ENCODE measurements around the gene CXXC4.
A peak's percentile ranks its signal among the peaks of the same experiment; 100 is the strongest.

Gene CXXC4

GRCh38 chr4:104494822-104495559 is at the start of gene CXXC4:
CXXC4 (minus strand) TSS chr4:104494894; CDS start chr4:104491802, 3,092 bp downstream.
- DNase-seq: no peak

DNA sequence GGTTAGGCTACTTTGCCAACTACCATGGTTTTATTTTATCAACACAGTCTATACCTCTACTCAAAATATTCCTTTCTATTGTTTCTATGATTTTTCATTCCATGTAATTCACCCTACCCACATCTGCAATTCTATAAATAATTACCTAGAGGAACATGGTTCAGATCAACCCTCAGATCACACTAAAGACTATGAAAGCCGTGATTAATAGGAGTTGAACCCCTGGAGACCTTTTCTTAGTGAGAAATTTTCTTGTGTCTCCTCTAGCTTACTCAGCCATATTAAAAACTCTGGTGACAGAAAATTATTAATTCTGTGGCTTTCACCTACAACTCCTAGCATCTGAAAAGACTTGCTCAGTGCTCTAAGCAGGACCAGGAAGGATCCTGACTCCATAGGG is 38.5 kb upstream of the CXXC4 start:
- no peak for DNase-seq

DNA sequence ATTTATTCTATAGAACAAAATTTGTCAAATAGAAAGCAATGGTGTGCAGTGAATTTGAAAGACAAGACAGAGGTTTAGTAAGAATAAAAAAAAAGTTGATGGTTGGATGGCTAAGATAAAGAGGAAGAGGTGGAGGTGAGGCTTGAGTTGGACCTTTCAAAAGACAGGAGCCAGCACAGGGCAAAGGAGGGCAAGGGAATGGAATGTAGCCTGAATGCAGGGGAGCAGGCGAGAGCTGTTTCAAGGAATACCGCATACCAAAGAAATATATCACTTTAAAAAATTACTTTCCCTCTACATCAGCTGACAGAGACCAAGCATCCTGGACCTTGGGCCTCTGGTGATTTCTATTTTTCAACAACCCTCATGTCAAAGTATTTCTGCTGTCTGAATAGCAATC is 38.0 kb upstream of the CXXC4 start:
- no peak for DNase-seq

DNA sequence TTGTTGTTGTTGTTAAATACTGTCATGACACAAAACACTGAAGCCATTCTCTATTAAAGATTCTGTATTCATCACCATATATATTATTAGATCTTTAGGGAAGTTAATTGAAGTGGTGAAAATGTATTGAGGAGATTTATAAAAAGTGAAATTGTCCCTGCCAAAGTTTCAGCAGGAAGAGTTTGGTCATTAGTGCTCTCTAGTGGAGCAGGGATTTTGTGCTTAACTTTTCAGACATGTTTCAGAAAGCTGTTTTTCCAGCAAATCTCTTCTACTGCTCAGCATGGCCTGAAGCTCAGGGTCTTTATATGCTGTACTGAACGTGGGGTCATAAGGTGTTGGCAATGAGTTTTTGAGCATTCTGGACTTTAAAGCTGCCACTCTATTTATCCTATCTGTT is 36.7 kb upstream of the CXXC4 start:
- DNase-seq: no peak

- DNase-seq: no peak
Measured at GRCh38 chr4:104530426-104530825, 35.7 kb upstream of the CXXC4 start.

- no peak for DNase-seq
Measured at GRCh38 chr4:104524591-104524990, 29.9 kb upstream of the CXXC4 start.

DNA sequence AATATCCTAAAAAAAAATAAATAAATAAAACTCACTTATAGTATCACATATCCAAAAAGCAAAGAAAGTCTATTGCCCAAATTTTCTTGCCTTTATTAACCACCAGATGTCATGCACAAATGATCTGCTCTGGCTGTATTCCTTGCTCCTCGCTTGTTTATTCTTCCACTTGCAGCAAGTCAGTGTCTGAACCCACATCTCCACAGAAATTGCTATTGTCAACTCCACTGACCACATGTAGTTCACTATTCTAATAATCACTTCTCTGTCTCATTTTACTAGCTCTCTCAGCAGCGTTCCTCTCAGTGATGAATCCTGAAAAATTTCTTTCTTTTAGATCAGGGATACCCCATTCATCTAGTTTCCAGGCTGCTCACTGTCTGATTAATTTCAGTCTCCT is 29.3 kb upstream of the CXXC4 start:
- no peak for DNase-seq

GRCh38 chr4:104519588-104519987 is 24.9 kb upstream of the CXXC4 start:
- no peak for DNase-seq

DNA sequence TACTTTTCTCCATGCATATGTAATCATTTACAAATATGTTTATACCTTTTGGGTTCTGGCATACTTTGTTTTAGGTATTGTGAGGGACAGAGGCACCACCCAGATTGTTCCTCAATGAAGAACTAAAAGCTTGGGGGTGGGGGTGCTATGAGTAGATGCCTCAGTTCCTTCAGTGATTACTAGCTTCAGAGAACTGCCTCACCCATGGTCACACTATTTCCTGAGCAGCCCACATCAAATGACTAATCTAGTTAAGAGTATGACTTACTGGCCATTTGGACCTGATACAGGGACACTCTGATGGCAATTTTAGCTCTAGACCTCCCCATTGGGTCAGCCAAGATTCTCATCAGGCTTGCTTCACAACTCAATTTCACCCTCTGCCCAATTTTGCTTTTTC is 22.2 kb upstream of the CXXC4 start:
- DNase-seq: no peak

GRCh38 chr4:104508224-104508623 is 13.5 kb upstream of the CXXC4 start:
- DNase-seq: no peak

DNA sequence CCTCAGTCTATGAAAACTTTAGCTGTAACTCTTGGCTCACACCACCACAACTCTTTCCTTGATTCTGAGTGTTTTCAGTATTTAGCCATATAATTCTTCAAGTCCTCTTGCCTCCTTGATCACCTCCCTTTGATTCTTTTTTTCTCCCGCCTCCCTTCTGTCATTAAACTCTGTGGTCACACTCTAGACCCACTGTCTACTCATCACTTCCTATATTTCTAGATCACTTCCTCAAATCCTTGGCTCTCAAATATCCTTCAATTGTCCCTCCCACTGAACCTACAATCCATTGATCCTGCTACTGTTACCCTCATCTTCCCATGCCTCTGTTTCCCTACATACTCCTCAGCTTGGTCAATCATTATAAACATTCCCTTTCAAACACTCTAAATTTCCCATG is 12.4 kb upstream of the CXXC4 start:
- no peak for DNase-seq

DNA sequence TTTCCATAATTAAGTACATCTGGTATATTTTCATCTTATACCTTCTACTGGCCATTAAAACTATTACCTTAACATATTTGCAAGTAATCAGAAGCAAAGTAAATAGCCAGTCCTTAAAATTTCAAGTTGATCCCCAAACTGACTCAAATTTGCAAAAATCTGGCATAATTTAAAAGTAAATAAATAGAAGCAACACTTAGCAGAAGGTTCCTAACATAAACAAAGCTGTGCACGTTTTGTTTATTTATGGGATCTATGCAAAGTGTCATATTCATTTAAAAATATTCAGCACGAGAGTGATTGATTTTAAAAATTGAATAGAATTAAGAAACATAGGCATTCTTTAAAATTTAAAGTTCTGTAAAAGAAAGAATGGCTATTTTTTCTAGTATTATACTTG is 9.8 kb upstream of the CXXC4 start:
- DNase-seq: no peak

- DNase-seq: no peak
Measured at GRCh38 chr4:104502471-104502870, 7.8 kb upstream of the CXXC4 start.

DNA sequence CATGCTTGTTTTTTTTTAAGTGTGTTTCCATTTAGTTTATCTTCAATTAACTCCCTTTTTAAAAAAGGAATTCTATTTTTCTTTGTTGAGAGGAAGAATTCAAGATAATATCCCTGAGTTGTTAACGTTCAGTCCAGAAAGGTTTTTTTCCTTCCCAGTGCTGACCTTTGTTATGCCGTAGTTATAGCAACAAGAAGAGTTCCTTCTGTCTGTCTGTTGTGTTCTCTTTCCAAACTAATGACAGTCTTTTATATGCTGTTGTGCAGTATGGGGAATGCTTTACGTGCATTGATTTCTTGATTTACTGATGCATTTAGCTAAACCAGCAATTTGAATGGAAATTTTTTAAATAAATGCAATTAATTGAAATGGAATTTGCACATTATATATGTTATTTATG is 6.6 kb upstream of the CXXC4 start:
- DNase-seq: no peak

- no peak for DNase-seq
Measured at GRCh38 chr4:104500442-104500841, 5.7 kb upstream of the CXXC4 start.

- no peak for DNase-seq
Measured at GRCh38 chr4:104494185-104494584, 509 bp downstream of the CXXC4 start.

DNA sequence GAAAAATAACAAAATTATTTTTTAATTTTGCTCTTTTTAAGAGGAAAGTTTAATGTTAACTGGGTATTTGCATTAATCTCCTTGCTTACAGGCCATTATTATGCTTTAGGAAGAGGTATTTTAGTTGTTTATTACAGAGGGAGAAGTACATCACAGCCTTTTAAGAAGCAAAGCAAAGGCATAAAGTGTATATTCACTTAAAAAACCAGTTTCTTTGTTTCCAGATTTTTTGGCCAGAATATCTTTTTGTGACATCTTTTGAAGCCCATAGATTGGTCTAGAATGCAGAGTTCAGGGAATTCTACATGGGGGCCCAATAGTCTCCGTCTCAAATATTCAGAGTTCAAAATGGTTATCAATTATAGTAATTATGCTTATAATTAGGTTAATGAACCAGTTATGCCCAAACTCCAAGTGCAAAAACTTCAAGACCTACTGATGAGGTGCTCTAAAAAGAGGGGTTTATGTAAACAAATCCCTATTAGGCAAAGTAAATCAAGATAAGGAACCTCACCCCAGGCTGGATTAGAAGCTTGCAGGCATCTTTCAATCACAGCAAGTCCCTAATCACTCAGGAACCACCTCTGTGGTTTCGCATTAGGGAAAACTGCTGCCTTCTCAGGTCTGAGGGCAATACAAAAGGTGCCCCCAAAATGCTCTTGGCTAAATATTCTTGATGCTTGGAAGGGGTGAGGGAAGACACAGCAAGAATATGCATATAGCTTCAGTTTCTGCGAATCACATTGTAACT is 1.4 kb downstream of the CXXC4 start:
- no peak for DNase-seq

DNA sequence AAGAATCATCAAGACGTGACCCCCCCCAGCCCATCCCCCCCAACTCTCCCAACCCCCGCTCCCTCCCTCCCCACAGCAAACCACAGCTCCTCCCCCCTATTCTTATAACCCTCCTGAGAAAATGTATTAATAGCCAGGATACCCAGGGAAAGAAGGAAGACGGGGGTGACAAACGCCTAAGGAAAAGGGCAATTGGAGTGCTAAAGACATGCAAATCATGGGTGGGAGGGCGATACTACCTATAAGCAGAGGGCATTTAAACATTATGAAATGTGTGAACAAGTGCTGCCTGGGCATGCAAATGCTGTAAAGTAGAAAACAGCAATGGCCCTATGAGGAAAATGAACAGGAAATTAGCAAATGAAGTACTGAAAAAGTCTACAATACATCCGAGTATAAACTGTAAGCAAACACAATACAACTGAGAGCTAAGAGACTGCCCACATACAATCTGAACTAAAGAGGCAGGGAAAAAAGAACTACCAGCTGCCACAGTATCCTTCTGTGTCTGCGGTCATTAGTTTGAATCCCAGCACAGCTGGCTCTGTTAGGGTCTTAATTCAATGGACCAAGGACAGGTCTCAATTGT is 2.4 kb downstream of the CXXC4 start:
- no peak for DNase-seq

DNA sequence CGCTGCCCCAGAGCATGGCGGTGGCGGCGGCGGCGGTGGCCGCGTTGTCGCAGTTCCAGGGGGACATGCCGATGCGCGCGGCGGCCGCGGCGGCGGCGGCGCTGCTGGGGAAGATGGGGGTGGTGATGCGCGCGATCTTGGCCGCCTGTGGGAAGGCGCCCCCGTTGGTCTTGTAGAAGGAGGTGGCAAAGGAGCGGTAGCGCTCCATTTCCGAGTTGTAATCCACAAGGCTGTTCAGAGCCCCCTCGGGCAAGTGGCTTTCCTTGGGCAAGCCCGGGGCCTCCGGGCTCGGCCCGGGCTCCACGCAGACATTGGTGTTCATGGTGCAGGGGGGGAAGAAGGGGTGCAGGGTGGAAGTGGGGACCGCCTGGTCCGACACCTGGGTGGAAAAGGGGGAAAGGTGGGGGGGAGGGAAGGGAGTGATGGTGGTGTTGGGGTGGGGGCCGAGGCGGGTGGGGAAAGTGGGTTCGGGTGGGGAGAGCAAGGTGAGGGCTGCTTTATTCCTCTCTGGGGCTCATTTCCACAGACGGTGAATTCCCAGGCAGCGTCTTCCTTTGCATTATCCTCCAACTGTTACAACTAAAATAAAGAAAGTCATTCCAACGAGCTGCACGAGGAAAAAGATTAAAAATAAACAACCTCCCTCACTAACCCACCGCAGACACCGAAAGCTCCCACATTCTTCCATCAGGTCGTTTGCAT is 3.1 kb downstream of the CXXC4 start:
- DNase-seq: no peak

DNA sequence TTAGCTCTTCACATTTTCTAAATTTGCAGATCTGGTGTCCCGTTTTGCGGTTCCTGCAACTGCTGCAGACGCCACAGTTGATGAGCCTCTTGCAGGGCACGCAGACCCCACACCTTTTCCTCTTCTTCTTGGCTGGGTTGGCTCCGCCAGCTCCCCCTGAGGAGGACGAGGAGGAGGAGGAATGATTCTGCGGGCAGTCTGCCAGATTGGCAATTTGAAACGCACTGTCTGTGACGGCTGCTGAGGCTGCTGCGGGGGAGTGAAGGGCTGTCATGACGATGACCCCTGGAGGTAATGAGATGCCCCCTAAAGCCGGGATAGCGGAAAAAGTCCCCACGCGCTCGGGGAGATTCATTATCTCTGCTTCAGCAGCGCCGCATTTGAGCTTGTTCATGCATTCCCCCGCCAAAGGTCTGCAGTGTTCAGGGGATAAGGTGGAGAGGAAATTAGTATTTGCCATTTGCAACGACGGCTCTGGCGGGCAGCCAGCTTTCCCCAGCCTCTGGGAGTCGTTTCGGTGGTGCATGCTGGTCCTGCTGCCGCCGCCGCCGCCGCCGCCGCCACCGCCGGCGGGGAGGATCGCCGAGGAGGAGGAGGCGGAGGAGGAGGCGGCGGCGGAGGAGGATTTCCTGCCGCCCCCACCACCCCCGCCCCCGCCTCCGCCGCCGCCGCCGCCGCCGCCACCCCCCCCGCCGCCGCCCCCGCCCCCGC is 3.8 kb downstream of the CXXC4 start:
- DNase-seq: peak; percentile 23

GRCh38 chr4:104490096-104490769 is 4.5 kb downstream of the CXXC4 start:
- no peak for DNase-seq

DNA sequence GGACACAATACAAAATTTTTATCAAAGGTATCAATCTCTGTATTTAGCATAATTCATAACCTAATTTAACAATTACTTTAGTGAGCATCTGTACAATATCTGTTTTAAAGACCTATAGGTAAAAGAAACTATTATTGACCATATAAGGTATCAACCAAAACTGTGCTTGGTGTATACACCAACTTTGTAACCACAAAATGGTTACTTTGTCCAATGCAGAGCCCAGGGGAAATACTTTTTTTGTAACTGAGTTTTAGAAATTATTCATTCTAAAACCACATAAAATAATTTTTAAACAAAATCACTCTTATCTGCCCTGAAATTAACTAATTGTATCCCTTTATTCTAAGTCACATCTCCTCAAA is 5.0 kb downstream of the CXXC4 start:
- no peak for DNase-seq

Data from stimulated activated CD4-positive, alpha-beta T cell treated with anti-CD3 and anti-CD28 coated beads, Interleukin-4, amount 100 ng/mL, for 24 hours (primary cell).